Uterus (tissue), 2 donors: ENCODE measurements around the gene CPSF4L.

ENCODE experiments used
- POLR2A ChIP-seq, 2 donors: fragments of 450-650 bp; IDR thresholded peaks; one replicate each; pipeline ENCODE4 v1.6.1; 2016; ENCODE audit warnings: antibody characterized with exemption in 2 of 2, mild to moderate bottlenecking in 1 of 2, moderate library complexity in 1 of 2
- TF ChIP-seq, protein P1 (sequence below), 4 experiments: fragments of 200-600 bp in 2 of 4; fragments of 450-650 bp in 2 of 4; sonication (generic) in 2 of 4; IDR thresholded peaks; one replicate each; pipeline ENCODE4 v1.5.1; 2016 to 2019; ENCODE audit warnings: antibody characterized with exemption in 4 of 4, mild to moderate bottlenecking in 2 of 4, moderate library complexity in 1 of 4

DNA sequence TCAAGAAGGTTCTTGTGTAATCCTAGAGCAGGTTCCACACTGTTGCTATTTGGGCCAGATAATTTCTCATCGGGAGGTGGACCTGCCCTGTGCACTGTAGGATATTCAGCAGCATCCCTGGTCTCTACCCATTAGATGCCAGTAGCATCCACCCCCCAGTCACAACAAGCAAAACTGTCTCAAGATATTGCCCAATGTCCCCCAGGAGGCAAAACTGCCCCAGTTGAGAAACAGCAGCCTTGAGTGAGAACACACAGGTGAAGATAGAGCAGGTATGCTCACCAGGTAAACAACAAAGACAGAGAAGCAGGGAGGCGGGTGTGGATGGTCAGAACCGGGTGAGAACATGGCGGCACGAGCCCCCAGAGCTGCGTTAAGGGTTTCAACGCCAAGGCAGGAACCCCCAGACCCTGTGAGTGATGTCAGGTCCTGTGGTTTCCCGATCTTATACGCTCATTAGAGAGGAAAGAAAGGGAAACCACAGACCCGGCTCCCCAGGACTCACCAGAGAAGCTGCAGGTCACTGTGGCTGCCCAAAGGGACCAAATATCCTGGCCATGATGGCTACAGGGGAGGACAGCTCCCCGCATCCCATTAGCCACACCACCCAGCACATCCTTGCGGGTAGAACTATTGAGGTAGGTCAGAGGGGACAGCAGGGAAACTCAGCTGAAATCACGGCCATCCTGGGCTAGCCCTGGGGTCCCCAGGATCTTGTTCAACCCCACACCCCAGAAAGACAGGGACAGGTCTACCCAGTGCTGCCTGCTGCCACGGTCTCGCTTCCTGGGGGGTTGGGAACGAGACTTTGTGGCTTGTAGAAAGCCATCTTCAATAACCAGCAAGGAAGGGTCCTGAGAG, 28.9 kb upstream of the CPSF4L start:
- TF ChIP-seq, protein P1, sequence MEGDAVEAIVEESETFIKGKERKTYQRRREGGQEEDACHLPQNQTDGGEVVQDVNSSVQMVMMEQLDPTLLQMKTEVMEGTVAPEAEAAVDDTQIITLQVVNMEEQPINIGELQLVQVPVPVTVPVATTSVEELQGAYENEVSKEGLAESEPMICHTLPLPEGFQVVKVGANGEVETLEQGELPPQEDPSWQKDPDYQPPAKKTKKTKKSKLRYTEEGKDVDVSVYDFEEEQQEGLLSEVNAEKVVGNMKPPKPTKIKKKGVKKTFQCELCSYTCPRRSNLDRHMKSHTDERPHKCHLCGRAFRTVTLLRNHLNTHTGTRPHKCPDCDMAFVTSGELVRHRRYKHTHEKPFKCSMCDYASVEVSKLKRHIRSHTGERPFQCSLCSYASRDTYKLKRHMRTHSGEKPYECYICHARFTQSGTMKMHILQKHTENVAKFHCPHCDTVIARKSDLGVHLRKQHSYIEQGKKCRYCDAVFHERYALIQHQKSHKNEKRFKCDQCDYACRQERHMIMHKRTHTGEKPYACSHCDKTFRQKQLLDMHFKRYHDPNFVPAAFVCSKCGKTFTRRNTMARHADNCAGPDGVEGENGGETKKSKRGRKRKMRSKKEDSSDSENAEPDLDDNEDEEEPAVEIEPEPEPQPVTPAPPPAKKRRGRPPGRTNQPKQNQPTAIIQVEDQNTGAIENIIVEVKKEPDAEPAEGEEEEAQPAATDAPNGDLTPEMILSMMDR (IDR thresholded peaks at IDR 0.05): no peak
- TF ChIP-seq POLR2A (IDR thresholded peaks at IDR 0.05): no peak
